ENCODE results near the gene PRPF19. TPM values are rescaled to one million over a fixed set of nuclear protein-coding genes. Genes with fewer than 3 reads are reported as not detected.
A peak's percentile ranks its signal among the peaks of the same experiment; 100 is the strongest.

The PRPF19 gene
- total RNA-seq, 1 donor from 2014 or later = 78.7 TPM

- no peak for DNase-seq (ENCODE audit: low read depth, low spot score)
Measured at GRCh38 chr11:60844045-60844869, 62.1 kb downstream of the PRPF19 start.

GRCh38 chr11:60842668-60843600, 63.5 kb downstream of the PRPF19 start:
- no peak for DNase-seq (ENCODE audit: low read depth, low spot score)

DNA sequence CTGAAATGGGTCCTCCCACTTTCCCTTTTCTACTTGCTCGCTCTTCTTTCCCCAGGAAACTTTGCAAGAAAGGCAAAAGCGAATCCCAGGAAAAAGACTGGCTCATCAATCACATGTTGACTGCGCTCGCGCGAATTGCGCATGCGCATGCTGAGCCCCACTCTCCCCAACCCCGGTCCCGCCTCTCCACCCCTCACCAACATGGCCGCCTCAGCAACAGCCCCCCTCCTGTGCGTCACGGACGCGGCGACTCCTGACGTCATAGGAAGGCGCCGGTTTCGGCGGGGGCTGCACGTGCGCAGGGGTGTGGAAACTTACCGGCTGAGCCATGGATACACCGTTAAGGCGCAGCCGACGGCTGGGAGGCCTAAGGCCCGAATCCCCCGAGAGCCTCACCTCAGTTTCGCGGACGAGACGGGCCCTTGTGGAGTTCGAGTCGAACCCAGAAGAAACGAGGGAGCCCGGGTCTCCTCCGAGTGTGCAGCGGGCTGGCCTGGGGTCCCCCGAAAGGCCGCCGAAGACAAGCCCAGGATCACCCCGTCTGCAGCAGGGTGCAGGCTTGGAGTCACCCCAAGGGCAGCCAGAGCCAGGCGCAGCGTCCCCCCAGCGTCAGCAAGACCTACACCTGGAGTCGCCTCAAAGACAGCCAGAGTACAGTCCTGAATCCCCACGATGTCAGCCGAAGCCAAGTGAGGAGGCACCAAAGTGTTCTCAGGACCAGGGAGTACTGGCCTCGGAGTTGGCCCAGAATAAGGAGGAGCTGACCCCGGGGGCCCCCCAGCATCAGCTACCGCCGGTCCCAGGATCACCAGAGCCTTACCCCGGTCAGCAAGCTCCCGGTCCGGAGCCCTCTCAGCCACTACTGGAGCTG, 64.4 kb downstream of the PRPF19 start, which contains the start of gene CCDC86:
Gene CCDC86, plus strand, starts transcription at position 317 of the 871 bp plus-strand sequence. Its CDS starts 12 bp downstream, at position 329.
- DNase-seq (ENCODE audit: low read depth, low spot score) = peak; percentile 89

Other genes starting within 250 kb of the PRPF19 start
- not detected in 2 replicates for gene MS4A8, start 207.0 kb downstream of the PRPF19 start, total RNA-seq
- gene MS4A18, start 181.9 kb downstream of the PRPF19 start, total RNA-seq = not detected in 2 replicates
- gene MS4A15, start 149.7 kb downstream of the PRPF19 start, total RNA-seq = not detected in 2 replicates
- not detected in 2 replicates for gene MS4A10, start 121.3 kb downstream of the PRPF19 start, total RNA-seq
- 23.9 and 33.9 TPM in 2 replicates for gene CCDC86, start 64.5 kb downstream of the PRPF19 start, total RNA-seq
- under 0.01 and 0.04 TPM in 2 replicates for gene PTGDR2, start 50.6 kb downstream of the PRPF19 start, total RNA-seq
- gene ZP1, start 39.0 kb downstream of the PRPF19 start, total RNA-seq = not detected in 2 replicates
- 70.9 and 95.5 TPM in 2 replicates for gene TMEM109, start 7.6 kb upstream of the PRPF19 start, total RNA-seq
- gene TMEM132A, start 17.9 kb upstream of the PRPF19 start, total RNA-seq = 55.7 and 62.6 TPM in 2 replicates
- gene SLC15A3, start 45.6 kb upstream of the PRPF19 start, total RNA-seq = 6.6 and 8.7 TPM in 2 replicates
- not detected in 2 replicates for gene CD6, start 65.1 kb upstream of the PRPF19 start, total RNA-seq
- gene CD5, start 195.9 kb upstream of the PRPF19 start, total RNA-seq = not detected in 2 replicates